AG10803 (cell line): ENCODE results near the gene TFCP2L1.

Experiments
- DNase-seq: peaks from one replicate; pipeline ENCODE4 v3.0.0; 2010; ENCODE audit warnings: low read depth
- H3K4me3 ChIP-seq: 2 replicates; pipeline ENCODE4 v1.5.1; 2011; ENCODE audit warnings: mild to moderate bottlenecking, low read length, control low read depth
- CTCF ChIP-seq: conservative IDR thresholded peaks from 2 replicates; pipeline ENCODE4 v1.5.1; 2011; ENCODE audit warnings: mild to moderate bottlenecking, low read length, control low read depth, inconsistent platforms

The TFCP2L1 gene

GRCh38 chr2:121194626-121195025 is 90.4 kb downstream of the TFCP2L1 start:
- no peak for DNase-seq

GRCh38 chr2:121193185-121193584 is 91.8 kb downstream of the TFCP2L1 start:
- H3K4me3 ChIP-seq = no peak overlapping the region
- DNase-seq = no peak
- TF ChIP-seq CTCF = no peak

More at GRCh38 chr2:121194626-121195025, 90.4 kb downstream of the TFCP2L1 start:
- TF ChIP-seq CTCF = no peak
- no peak overlapping the region for H3K4me3 ChIP-seq

- DNase-seq = no peak
- no peak overlapping the region for H3K4me3 ChIP-seq
- TF ChIP-seq CTCF = no peak
Measured at GRCh38 chr2:121192576-121192975, 92.4 kb downstream of the TFCP2L1 start.

GRCh38 chr2:121191191-121192170 is 93.5 kb downstream of the TFCP2L1 start:
- no peak overlapping the region for H3K4me3 ChIP-seq
- no peak for DNase-seq
- TF ChIP-seq CTCF = no peak

GRCh38 chr2:121189661-121190381 is 95.2 kb downstream of the TFCP2L1 start:
- H3K4me3 ChIP-seq = no peak overlapping the region
- DNase-seq = no peak
- TF ChIP-seq CTCF = no peak

- DNase-seq = no peak
- no peak overlapping the region for H3K4me3 ChIP-seq
- TF ChIP-seq CTCF = no peak
Measured at GRCh38 chr2:121189011-121189410, 96.0 kb downstream of the TFCP2L1 start.

- H3K4me3 ChIP-seq = no peak overlapping the region
- TF ChIP-seq CTCF = no peak
- no peak for DNase-seq
Measured at GRCh38 chr2:121187982-121188411, 97.0 kb downstream of the TFCP2L1 start.
